Omental fat pad (tissue), 4 donors: ENCODE results near the gene PRKRA. TPM values are rescaled to one million over a fixed set of nuclear protein-coding genes. Genes with fewer than 3 reads are reported as not detected.

Experiments used
- ATAC-seq: fragments of 150-250 bp; one replicate; pipeline ENCODE4 v1.9.1; 2016; ENCODE audit warnings: mild to moderate bottlenecking, moderate library complexity; ENCODE audit not compliant: low FRiP score
- DNase-seq: peaks from one replicate; pipeline ENCODE4 v3.0.0-alpha.2; 2019; ENCODE audit warnings: low spot score
- total RNA-seq, 4 donors: library from RNA; depleted of rRNA; stranded (reverse); fragments of >200 nt; gene quantifications; one replicate each; pipeline ENCODE4 v1.1.0, GENCODE V29; 2016
- TF ChIP-seq, protein P1 (sequence below), 3 donors: fragments of 450-650 bp; IDR thresholded peaks; one replicate each; pipeline ENCODE4 v1.5.1; 2016 to 2017; ENCODE audit warnings: antibody characterized with exemption in 3 of 3, mild to moderate bottlenecking in 3 of 3, moderate library complexity in 2 of 3

PRKRA gene
- 10 to 100 TPM; 50.7 to 67.4 (median 60.4) TPM for total RNA-seq

DNA sequence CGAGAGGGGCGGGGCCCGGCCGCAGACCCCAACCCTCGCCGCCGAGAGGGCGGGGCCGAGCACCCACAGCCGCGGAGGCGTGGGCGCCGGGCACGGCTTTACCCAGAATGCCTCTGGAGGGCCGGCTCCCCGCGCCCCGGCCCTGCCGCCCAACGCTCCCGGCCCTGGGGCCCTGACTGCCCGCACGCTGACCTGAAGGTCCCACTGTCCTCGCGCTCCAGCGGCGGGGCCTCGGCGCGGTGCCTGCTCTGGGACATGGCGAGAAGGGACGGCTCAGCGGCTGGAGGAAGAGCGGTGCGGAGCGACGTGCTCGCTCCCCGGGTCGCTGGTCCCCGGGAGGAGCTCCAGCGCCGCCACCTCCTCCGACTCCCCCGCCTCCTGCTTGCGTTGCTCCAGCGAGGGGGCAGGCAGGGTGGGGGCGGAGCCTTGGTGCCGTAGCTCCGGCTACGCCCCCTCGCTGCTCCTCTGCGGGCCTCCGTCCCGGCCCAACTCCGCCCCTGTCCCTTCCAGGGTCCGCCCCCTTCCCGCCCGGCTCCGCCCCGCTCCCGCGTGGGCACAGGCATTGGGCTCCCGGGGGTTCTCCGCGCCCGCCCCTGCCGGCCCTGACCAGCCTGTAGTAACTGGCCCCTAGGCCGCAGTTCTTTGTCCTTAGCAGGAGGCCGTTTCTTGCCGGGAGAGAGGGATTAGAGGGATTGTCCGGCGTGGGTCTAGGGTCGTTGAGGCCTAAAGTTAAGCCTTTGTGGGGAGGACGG lies at the start of gene PRKRA, which contains the start of gene PJVK:
PRKRA (minus strand) TSS at position 402 of the 752 bp plus-strand sequence; CDS start at position 257, 145 bp downstream.
PJVK (plus strand) TSS at position 605 of the 752 bp plus-strand sequence. CDS start 2,032 bp downstream, outside the sequence.
- TF ChIP-seq, protein P1, sequence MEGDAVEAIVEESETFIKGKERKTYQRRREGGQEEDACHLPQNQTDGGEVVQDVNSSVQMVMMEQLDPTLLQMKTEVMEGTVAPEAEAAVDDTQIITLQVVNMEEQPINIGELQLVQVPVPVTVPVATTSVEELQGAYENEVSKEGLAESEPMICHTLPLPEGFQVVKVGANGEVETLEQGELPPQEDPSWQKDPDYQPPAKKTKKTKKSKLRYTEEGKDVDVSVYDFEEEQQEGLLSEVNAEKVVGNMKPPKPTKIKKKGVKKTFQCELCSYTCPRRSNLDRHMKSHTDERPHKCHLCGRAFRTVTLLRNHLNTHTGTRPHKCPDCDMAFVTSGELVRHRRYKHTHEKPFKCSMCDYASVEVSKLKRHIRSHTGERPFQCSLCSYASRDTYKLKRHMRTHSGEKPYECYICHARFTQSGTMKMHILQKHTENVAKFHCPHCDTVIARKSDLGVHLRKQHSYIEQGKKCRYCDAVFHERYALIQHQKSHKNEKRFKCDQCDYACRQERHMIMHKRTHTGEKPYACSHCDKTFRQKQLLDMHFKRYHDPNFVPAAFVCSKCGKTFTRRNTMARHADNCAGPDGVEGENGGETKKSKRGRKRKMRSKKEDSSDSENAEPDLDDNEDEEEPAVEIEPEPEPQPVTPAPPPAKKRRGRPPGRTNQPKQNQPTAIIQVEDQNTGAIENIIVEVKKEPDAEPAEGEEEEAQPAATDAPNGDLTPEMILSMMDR (IDR thresholded peaks at IDR 0.05) = no peak
- peak; percentile 87 for DNase-seq
- ATAC-seq = peak; percentile 100

DNA sequence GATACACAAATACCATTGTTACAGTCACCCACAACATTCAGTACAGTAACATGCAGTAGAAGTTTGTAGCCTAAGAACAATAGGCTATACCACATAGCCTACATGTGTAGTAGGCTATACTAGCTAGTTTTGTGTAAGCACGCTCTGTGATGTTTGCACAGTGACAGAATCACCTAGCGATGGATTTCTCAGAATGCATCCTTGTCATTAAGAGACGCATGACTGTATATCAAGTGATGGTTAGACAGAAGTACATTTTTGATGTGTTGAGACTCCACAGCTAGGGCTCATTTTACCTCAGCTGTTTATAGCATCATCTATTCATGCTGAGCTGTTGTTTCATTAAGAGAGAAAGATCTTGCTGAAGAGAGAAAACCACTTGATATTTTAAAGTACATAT lies 48.7 kb upstream of the PRKRA start:
- ATAC-seq (no peak), DNase-seq (no peak)
- TF ChIP-seq, protein P1 (IDR thresholded peaks at IDR 0.05) = no peak

DNA sequence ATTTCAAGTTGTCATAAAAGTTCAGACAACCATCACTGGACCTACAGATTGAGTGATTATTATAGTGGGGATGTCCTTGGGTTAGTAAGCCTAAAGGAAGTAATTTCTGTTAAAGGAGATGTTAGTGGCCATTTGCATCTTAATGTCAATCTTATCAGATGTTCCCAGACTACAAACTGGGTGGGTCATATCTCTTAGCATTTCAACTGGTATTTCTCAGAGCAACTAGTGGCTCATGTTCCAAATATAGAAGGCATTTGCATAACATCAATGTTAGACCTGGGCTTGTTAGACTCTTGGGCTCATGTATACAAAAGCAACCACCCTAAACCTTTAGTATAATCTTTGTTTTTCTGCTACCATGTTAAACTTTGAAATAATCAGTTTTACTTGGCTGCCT lies 47.2 kb upstream of the PRKRA start:
- DNase-seq (no peak), ATAC-seq (no peak)
- TF ChIP-seq, protein P1 (IDR thresholded peaks at IDR 0.05) = no peak

DNA sequence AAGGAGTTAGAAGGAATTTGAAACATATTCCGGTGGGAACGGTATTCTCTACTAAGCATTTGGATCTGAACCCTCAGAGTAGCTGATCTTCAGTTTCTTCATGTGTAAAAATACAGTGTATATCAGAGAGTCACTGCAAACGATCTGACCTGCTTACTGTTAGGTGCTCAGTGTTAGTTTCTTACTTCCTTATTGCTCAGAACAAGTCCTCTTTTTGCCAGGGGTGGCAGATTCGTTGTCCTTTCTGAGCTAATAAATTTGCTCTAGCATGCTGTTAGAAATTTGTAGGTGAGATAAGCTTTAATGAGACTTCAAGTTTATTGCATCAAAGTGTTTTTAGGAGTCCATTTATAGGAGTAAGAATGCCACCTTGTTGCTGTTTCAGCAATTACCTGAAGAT lies 45.1 kb upstream of the PRKRA start:
- ATAC-seq = no peak
- TF ChIP-seq, protein P1 (IDR thresholded peaks at IDR 0.05) = no peak

DNA sequence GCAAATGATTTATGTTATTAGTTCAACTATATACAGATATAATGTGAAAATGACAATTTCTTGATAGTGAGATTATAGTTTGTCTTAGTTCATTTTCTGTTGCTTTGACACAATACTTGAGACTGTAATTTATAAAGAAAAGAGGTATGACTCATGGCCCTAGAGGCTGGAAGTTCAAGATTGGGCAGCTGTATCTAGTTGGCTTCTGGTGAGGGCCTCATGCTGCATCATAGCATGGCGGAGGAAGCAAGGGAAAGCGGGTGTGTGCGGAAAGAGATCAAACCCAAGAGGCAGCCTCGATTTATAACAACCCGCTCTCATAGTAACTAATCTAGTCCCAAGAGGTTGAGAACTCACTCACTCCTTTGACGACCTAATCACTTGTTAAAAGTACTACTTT lies 40.6 kb upstream of the PRKRA start:
- DNase-seq (no peak), ATAC-seq (no peak)
- TF ChIP-seq, protein P1 (IDR thresholded peaks at IDR 0.05) = no peak

More for the DNA sequence above, 45.1 kb upstream of the PRKRA start:
- DNase-seq = no peak

DNA sequence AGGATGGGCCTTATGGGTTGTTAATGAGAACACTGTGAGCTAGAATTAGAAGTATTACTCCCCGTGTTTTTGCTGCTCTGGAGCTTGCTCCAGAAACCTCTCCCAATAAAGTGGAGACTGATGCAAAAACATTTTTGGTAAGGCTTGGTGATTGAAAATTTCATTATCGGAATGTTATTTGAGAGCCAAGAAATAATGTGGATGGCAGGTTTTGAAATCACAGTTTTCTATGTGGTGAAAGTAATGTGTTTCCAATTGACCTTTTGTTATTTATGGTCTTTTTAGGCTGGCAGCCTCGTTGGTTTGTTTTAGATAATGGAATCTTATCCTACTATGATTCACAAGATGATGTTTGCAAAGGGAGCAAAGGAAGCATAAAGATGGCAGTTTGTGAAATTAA lies 34.4 kb upstream of the PRKRA start:
- no peak for ATAC-seq
- TF ChIP-seq, protein P1 (IDR thresholded peaks at IDR 0.05) = no peak

More for the DNA sequence above, 34.4 kb upstream of the PRKRA start:
- no peak for DNase-seq
